GM18519 (cell line): ENCODE measurements around the gene PLD4.
"Not testable (repeated sequence)": the region's sequence is repeated elsewhere in the genome, so short reads cannot be mapped to it uniquely, and the experiment has no call there.

Experiments used
- ATAC-seq: cut with Tn5 transposase; IDR thresholded peaks from one replicate; pipeline ENCODE4 v1.9.1; 2021; ENCODE audit warnings: mild to moderate bottlenecking, moderate library complexity; ENCODE audit not compliant: unreplicated experiment, low FRiP score

The PLD4 gene

DNA sequence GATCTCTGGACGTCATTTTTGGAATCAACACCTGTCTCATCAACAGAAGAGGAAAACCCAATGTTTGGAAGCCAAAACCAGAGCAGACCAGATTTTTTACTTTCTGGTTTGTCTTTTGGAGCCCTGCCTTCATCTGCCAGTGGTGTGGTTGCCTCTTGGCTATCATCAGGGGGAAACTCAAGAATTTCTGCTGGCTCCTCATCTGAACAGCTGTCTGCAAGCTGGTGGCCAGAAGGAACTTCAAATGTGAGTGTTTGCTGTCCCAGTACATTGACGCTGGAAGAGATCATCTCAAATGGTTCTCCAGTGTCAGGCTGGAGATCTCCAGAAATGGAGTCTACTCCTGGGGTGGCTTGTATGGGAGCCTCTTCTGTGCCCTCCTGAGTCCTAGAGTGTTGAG, 13.8 kb downstream of the PLD4 start:
- ATAC-seq: no peak

- ATAC-seq: no peak
Observed at GRCh38 chr14:104938960-104939359, 14.3 kb downstream of the PLD4 start.

DNA sequence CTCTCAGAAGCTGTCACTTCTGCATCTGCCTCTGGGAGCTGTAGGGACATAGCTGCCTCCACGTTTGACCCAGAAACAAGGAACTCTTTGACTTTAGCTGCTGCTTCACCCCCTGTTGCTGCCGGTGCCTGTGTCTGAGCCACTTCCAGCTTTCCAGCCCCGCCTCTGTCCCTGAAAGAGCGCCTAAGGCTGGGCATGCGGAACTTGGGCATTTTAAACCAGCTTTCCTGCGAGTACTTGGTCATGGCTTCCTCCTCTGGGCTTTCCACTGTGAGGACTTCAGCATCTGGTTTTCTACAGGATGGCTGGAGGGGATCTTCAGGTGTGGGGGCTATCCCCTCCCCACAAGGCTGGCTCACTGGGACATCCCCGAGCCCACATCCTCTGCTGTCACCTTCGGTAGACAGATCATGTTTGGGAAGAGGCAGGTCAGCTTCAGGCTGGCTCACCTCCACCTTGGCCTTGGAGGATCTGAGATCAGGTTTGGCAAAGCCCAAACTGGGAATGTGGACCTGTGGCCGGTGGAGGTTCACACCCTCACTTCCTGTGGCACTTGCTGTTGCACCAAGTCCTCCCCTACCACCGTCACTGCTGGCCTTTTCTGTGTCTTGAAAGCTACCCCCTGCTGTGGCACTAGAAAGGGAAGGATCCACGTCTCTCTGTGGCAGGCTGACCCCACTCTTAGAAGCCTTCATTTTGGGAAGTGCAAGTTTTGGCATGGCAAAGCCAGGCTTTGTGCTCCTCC, 15.2 kb downstream of the PLD4 start:
- ATAC-seq: no peak

GRCh38 chr14:104940526-104941150, 16.0 kb downstream of the PLD4 start:
- ATAC-seq: no peak

DNA sequence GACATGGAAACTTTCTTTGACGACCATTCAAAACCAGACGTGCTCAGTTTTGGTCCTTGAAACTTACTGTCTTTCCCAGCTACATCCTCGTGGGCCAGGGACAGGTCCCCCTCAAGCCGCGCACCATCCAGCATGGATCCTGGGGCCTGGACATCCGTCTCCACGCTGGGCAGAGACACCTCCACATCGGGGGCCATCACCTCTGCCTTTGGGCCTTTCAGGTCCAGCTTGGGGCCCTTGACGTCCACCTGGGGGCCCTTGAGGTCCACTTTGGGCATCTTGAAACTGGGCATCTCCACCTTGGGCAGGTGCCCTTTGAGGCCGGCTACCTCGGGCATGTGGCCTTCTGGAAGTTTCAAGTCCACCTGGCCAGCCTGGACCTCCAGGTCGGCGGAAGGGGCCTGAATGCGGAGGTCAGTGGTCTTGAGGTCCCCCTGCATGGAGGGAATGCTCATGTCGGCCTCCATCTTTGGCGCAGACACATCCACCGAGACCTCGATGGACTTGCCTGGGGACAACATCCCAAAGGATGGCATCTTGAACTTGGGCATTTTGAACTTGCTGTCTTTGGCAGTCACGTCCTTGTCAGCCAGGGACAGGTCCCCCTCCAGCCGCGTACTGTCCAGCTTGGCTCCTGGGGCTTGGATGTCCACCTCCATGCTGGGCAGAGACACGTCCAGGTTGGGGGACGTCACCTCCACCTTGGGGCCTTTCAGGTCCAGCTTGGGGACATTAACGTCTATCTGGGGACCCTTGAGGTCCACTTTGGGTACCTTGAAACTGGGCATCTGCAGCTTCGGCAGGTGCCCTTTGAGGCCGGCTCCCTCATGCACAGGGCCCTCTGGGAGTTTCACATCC, 17.1 kb downstream of the PLD4 start:
- no peak for ATAC-seq

GRCh38 chr14:104942586-104942985, 17.9 kb downstream of the PLD4 start:
- ATAC-seq: no peak

- not testable (repeated sequence) for ATAC-seq
Observed at GRCh38 chr14:104943216-104944015, 18.7 kb downstream of the PLD4 start.

- ATAC-seq: not testable (repeated sequence)
Observed at GRCh38 chr14:104944016-104944308, 19.3 kb downstream of the PLD4 start.

DNA sequence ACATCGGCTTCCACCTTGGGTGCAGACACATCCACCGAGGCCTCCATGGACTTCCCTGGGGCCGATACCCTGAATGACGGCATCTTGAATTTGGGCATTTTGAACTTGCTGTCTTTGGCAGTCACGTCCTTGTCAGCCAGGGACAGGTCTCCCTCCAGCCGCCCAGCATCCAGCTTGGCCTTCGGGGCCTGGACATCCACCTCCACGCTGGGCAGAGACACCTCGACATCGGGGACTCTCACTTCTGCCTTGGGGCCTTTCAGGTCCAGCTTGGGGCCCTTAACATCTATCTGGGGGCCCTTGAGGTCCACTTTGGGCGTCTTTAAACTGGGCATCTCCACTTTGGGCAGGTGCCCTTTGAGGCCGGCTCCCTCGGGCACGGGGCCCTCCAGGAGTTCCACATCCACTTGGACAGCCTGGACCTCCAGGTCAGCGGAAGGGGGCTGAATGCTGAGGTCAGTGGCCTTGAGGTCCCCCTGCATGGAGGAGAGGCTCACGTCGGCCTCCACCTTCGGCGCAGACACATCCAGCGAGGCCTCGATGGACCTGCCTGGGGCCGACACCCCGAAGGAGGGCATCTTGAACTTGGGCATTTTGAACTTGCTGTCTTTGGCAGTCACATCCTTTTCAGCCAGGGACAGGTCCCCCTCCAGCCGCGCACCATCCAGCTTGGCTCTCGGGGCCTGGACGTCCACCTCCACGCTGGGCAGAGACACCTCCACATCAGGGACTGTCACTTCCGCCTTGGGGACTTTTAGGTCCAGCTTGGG, 19.9 kb downstream of the PLD4 start:
- ATAC-seq: not testable (repeated sequence)

GRCh38 chr14:104945266-104945665, 20.6 kb downstream of the PLD4 start:
- ATAC-seq: not testable (repeated sequence)

DNA sequence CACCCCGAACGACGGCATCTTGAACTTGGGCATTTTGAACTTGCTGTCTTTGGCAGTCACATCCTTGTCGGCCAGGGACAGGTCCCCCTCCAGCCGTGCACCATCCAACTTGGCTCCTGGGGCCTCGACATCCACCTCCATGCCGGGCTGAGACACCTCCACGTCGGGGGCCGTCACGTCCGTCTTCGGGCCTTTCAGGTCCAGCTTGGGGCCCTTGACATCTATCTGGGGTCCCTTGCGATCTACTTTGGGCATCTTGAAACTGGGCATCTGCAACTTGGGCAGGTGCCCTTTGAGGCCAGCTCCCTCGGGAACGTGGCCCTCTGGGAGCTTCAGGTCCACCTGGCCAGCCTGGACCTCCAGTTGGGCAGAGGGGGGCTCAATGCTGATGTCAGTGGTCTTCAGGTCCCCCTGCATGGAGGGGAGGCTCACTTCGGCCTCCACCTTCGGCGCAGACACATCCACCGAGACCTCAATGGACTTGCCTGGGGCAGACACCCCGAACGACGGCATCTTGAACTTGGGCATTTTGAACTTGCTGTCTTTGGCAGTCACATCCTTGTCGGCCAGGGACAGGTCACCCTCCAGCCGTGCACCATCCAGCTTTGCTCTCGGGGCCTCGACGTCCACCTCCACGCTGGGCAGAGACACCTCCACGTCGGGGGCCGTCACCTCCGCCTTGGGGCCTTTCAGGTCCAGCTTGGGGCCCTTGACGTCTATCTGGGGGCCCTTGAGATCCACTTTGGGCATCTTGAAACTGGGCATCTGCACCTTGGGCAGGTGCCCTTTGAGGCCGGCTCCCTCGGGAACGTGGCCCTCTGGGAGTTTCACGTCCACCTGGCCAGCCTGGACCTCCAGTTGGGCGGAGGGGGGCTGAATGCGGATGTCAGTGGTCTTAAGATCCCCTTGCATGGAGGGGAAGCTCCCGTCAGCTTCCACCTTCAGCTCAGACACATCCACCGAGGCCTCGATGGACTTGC, 21.6 kb downstream of the PLD4 start:
- ATAC-seq: not testable (repeated sequence)

GRCh38 chr14:104947201-104947600, 22.5 kb downstream of the PLD4 start:
- ATAC-seq: not testable (repeated sequence)

DNA sequence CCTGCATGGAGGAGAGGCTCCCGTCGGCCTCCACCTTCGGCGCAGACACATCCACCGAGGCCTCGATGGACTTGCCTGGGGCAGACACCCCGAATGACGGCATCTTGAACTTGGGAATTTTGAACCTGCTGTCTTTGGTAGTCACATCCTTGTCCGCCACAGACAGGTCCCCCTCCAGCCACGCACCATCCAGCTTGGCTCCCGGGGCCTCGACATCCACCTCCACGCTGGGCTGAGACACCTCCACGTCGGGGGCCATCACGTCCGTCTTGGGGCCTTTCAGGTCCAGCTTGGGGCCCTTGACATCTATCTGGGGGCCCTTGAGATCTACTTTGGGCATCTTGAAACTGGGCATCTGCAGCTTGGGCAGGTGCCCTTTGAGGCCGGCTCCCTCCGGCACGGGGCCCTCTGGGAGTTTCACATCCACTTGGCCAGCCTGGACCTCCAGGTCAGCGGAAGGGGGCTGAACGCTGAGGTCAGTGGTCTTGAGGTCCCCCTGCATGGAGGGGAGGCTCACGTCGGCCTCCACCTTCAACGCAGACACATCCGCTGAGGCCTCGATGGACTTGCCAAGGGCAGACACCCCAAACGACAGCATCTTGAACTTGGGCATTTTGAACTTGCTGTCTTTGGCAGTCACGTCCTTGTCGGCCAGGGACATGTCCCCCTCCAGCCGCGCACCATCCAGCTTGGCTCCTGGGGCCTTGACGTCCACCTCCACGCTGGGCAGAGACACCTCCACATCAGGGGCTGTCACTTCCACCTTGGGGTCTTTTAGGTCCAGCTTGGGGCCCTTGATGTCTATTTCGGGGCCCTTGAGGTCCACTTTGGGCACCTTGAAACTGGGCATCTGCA, 23.4 kb downstream of the PLD4 start:
- ATAC-seq: not testable (repeated sequence)

DNA sequence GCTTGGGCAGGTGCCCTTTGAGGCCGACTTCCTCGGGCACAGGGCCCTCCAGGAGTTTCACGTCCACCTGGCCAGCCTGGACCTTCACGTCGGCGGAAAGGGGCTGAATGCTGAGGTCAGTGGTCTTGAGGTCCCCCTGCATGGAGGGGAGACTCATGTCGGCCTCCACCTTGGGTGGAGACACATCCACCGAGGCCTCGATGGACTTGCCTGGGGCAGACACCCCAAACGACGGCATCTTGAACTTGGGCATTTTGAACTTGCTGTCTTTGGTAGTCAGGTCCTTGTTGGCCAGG, 24.0 kb downstream of the PLD4 start:
- ATAC-seq: no peak

DNA sequence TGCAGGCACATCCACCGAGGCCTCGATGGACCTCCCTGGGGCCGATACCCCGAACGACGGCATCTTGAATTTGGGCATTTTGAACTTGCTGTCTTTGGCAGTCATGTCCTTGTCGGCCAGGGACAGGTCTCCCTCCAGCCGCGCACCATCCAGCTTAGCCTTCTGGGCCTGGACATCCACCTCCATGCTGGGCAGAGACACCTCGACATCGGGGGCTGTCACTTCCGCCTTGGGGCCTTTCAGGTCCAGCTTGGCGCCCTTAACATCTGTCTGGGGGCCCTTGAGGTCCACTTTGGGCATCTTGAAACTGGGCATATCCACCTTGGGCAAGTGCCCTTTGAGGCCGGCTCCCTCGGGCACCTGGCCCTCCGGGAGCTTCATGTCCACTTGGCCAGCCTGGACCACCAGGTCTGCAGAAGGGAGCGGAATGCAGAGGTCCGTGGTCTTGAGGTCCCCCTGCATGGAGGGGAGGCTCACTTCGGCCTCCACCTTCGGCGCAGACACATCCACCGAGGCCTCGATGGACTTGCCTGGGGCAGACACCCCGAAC, 24.8 kb downstream of the PLD4 start:
- not testable (repeated sequence) for ATAC-seq

DNA sequence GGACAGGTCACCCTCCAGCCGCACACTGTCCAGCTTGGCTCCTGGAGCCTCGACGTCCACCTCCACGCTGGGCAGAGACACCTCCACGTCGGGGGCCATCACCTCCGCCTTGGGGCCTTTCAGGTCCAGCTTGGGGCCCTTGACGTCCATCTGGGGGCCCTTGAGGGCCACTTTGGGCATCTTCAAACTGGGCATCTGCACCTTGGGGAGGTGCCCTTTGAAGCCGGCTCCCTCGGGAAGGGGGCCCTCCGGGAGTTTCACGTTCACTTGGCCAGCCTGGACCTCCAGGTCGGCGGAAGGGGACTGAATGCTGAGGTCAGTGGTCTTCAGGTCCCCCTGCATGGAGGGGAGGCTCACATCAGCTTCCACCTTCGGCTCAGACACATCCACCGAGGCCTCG, 25.3 kb downstream of the PLD4 start:
- ATAC-seq: no peak

DNA sequence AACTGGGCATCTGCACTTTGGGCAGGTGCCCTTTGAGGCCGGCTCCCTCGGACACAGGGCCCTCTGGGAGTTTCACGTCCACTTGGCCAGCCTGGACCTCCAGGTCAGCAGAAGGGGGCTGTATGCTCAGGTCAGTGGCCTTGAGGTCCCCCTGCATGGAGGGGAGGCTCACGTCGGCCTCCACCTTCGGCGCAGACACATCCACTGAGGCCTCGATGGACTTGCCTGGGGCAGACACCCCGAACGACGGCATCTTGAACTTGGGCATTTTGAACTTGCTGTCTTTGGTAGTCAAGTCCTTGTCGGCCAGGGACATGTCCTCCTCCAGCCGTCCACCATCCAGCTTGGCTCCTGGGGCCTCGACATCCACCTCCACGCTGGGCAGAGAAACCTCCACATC, 26.0 kb downstream of the PLD4 start:
- ATAC-seq: not testable (repeated sequence)
